ENCODE results near the gene PSMA2. TPM values are rescaled to one million over a fixed set of nuclear protein-coding genes. Genes with fewer than 3 reads are reported as not detected.

Gene PSMA2
- polyA plus RNA-seq, 1 donor (not counting 4 experiments of a cell fraction or from before 2014, with no cell fraction given), result 251 TPM

DNA sequence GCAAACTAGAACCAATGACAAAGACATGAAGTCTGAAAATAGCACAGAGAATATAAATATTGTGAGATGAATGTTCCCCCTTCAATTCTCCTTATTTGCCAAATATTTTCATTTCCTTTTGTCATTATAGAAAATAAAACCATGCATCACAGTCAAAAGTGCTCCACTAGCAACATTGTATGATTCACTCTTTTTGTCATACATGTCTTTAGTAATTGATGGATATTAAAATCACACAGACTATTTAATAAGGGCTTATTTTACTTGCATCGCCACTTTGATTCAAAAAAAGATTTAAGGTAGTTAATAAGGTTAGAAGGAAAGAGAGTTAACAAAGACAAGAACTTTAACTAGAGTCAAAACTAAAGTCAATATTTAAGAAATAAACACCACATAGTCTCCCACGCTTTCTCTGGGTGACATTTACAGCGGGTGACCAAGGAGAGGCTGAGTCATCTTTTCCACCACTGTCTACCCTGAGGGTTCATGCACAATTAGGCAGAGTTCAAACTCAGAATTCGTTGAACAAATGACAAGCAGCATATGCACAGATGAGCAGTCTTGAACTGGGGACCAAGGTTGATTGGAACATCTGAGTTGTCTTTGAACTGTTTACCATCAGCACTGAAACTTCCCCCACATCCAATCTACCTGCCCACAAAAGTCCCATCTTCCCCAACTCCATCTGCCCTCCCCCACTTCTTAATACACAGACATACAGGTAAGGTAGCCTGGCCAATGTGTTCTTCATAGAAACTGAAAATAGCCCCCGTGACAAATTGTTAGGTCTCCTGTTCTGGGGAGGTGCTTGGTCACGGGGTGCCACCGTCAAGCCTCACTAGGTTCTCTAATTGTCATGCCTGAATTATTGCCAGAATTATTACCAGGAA, 62.6 kb downstream of the PSMA2 start:
- Histone ChIP-seq H3K4me1 (ENCODE audit: control insufficient read depth, extremely low read depth, insufficient read depth, low read length) (no peaks in the 10 kb centered on the region), H3K4me3 (ENCODE audit: control insufficient read depth in 2 of 3, extremely low read depth in 1 of 3, insufficient read depth in 2 of 3, low read depth in 1 of 3, low read length in 3 of 3) (no peak overlapping the region), H4K20me1 (ENCODE audit: control insufficient read depth, extremely low read depth, insufficient read depth, low read length) (no peaks in the 10 kb centered on the region), H3K27ac (ENCODE audit: control insufficient read depth, insufficient read depth, low read length) (no peak overlapping the region), H3K9ac (ENCODE audit: control insufficient read depth, extremely low read depth, insufficient read depth, low read length) (no peak overlapping the region), H3K36me3 (ENCODE audit: control insufficient read depth in 2 of 2, extremely low read depth in 1 of 2, insufficient read depth in 2 of 2, low read length in 2 of 2) (no peaks in the 10 kb centered on the region), H3K79me2 (ENCODE audit: control insufficient read depth, insufficient read depth, low read length) (no peaks in the 10 kb centered on the region), H2AFZ (ENCODE audit: control insufficient read depth, low read length) (no peak overlapping the region), H3K9me3 (ENCODE audit: control insufficient read depth, low read depth, low read length) (no peaks in the 10 kb centered on the region), H3K27me3 (ENCODE audit: control insufficient read depth, extremely low read depth, insufficient read depth, low read length) (no peaks in the 10 kb centered on the region), H3K4me2 (ENCODE audit: control insufficient read depth, extremely low read depth, insufficient read depth, low read depth, low read length) (no peak overlapping the region), H3K9me1 (ENCODE audit: control insufficient read depth, extremely low read depth, insufficient read depth, low read length) (no peaks in the 10 kb centered on the region)
- DNase-seq (ENCODE audit: low read depth, low spot score) (no peak), FAIRE-seq (no peak)
- TF ChIP-seq, protein P1, sequence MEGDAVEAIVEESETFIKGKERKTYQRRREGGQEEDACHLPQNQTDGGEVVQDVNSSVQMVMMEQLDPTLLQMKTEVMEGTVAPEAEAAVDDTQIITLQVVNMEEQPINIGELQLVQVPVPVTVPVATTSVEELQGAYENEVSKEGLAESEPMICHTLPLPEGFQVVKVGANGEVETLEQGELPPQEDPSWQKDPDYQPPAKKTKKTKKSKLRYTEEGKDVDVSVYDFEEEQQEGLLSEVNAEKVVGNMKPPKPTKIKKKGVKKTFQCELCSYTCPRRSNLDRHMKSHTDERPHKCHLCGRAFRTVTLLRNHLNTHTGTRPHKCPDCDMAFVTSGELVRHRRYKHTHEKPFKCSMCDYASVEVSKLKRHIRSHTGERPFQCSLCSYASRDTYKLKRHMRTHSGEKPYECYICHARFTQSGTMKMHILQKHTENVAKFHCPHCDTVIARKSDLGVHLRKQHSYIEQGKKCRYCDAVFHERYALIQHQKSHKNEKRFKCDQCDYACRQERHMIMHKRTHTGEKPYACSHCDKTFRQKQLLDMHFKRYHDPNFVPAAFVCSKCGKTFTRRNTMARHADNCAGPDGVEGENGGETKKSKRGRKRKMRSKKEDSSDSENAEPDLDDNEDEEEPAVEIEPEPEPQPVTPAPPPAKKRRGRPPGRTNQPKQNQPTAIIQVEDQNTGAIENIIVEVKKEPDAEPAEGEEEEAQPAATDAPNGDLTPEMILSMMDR (optimal IDR thresholded peaks at IDR 0.05 in 1 of 3, IDR thresholded peaks at IDR 0.05 in 1 of 3, conservative IDR thresholded peaks at IDR 0.05 in 1 of 3; ENCODE audit: extremely low read depth in 1 of 3, insufficient read depth in 2 of 3, low read length in 3 of 3), result no peak
- no peak for TF ChIP-seq EZH2 (IDR thresholded peaks at IDR 0.05; ENCODE audit: low read length)
- dilution Hi-C loops (cut with MboI; ENCODE audit: extremely low pct_ligation_motif_present, low sequenced_read_pairs), result no loop called here

DNA sequence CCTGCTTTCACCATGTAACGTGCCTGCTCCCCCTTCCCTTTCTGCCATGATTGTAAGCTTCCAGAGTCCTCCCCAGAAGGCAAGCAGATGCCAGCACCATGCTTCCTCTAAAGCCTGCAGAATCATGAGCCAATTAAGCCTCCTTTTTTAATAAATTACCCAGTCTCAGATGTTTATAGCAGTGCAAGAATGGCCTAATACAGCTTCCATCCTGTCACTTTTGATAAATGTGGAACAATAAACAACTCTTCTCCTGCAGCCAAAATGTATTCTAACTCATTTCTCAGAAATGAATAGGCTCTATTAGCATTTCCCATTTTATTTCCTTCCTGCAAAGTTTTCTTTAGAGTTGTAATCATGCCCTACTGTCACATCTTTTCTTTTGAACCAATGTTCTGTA, 63.5 kb downstream of the PSMA2 start:
- no peak overlapping the region for H3K27ac ChIP-seq (ENCODE audit: control insufficient read depth, insufficient read depth, low read length)
- H2AFZ ChIP-seq (ENCODE audit: control insufficient read depth, low read length), result no peak overlapping the region
- H3K36me3 ChIP-seq (ENCODE audit: control insufficient read depth in 2 of 2, extremely low read depth in 1 of 2, insufficient read depth in 2 of 2, low read length in 2 of 2), result no peaks in the 10 kb centered on the region
- H3K4me3 ChIP-seq (ENCODE audit: control insufficient read depth in 2 of 3, extremely low read depth in 1 of 3, insufficient read depth in 2 of 3, low read depth in 1 of 3, low read length in 3 of 3), result no peak overlapping the region
- no peaks in the 10 kb centered on the region for H3K9me3 ChIP-seq (ENCODE audit: control insufficient read depth, low read depth, low read length)
- no peak for FAIRE-seq
- no peak overlapping the region for H3K9ac ChIP-seq (ENCODE audit: control insufficient read depth, extremely low read depth, insufficient read depth, low read length)
- H3K79me2 ChIP-seq (ENCODE audit: control insufficient read depth, insufficient read depth, low read length), result no peaks in the 10 kb centered on the region
- DNase-seq (ENCODE audit: low read depth, low spot score), result no peak
- H3K4me1 ChIP-seq (ENCODE audit: control insufficient read depth, extremely low read depth, insufficient read depth, low read length), result no peaks in the 10 kb centered on the region
- dilution Hi-C loops (cut with MboI; ENCODE audit: extremely low pct_ligation_motif_present, low sequenced_read_pairs), result no loop called here
- H4K20me1 ChIP-seq (ENCODE audit: control insufficient read depth, extremely low read depth, insufficient read depth, low read length), result no peaks in the 10 kb centered on the region
- no peaks in the 10 kb centered on the region for H3K9me1 ChIP-seq (ENCODE audit: control insufficient read depth, extremely low read depth, insufficient read depth, low read length)
- no peaks in the 10 kb centered on the region for H3K27me3 ChIP-seq (ENCODE audit: control insufficient read depth, extremely low read depth, insufficient read depth, low read length)
- TF ChIP-seq EZH2 (IDR thresholded peaks at IDR 0.05; ENCODE audit: low read length), result no peak
- TF ChIP-seq, protein P1 (optimal IDR thresholded peaks at IDR 0.05 in 1 of 3, IDR thresholded peaks at IDR 0.05 in 1 of 3, conservative IDR thresholded peaks at IDR 0.05 in 1 of 3; ENCODE audit: extremely low read depth in 1 of 3, insufficient read depth in 2 of 3, low read length in 3 of 3), result no peak
- H3K4me2 ChIP-seq (ENCODE audit: control insufficient read depth, extremely low read depth, insufficient read depth, low read depth, low read length), result no peak overlapping the region

Other genes starting within 250 kb of the PSMA2 start
- 3.1 to 7.4 TPM (median 4.4 TPM) in 3 replicates for gene C7orf25, start 20.1 kb downstream of the PSMA2 start, polyA plus RNA-seq
- 55.7 to 86.1 TPM (median 81.1 TPM) in 3 replicates for gene MRPL32, start 202 bp upstream of the PSMA2 start, polyA plus RNA-seq
- 0.01 to 0.04 TPM in 2 of 3 replicates, not detected in the other for gene HECW1, start 180.5 kb upstream of the PSMA2 start, polyA plus RNA-seq